Fibroblast of lung (primary cell): ENCODE data around the gene SOX11.

Experiments
- CTCF ChIP-seq, 2 donors: IDR thresholded peaks in 1 of 2; conservative IDR thresholded peaks in 1 of 2; 1 replicate in 1 of 2; 2 replicates in 1 of 2; pipeline ENCODE4 v1.5.1; 2011 to 2012; ENCODE audit warnings: low read length in 2 of 2, control low read depth in 1 of 2, inconsistent platforms in 1 of 2, low read depth in 1 of 2, mild to moderate bottlenecking in 1 of 2
- EZH2 ChIP-seq: IDR thresholded peaks from 2 replicates; pipeline ENCODE4 v1.5.1; 2012; ENCODE audit warnings: low read length, control low read depth, mild to moderate bottlenecking; ENCODE audit errors: missing control alignments

GRCh38 chr2:5689750-5690149 is 2.4 kb upstream of the SOX11 start:
- no peak for TF ChIP-seq CTCF (conservative IDR thresholded peaks at IDR 0.05 in 1 of 2, IDR thresholded peaks at IDR 0.05 in 1 of 2; ENCODE audit: low read depth in 1 of 2, low read length in 2 of 2)
- TF ChIP-seq EZH2: no peak
